ENCODE data around the gene PARD3B. TPM values are rescaled to one million over a fixed set of nuclear protein-coding genes. Genes with fewer than 3 reads are reported as not detected.

PARD3B gene
- total and polyA plus RNA-seq, 2 experiments from 2014 or later, result 3.5 to 4.4 TPM

DNA sequence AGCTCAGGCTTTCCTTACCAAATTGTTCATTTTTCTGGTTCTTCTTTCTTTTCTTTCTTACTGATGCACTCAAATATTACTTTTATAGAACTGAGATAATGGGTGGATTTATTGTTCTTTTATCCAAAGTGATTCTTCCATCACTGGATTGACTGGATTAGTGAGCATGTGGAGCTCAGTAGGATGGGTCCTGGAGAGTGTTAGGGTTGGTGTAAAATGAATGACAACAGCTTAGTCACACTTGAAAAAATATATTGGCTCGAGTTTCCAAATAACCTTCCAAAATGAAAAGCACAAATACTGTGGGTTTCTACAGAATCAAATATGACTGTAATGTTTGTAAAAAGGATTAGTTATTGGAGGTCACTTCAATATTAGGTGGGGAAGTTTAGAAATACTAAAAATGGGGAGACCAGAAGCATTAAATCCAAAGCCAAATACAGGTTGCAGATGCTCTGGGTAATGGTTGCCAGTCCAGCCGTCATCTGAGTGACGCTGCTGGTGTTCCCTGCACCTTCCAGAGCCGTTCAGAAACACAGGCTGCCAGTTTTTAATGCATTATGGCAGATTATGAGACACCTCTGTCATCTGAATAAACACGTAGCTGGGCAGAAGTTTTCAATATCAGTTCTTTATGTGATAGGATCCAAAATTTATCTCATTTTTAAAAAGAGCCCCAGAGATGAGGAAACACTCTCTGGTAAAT, 842.2 kb downstream of the PARD3B start (continued):
- TF ChIP-seq, protein P1, sequence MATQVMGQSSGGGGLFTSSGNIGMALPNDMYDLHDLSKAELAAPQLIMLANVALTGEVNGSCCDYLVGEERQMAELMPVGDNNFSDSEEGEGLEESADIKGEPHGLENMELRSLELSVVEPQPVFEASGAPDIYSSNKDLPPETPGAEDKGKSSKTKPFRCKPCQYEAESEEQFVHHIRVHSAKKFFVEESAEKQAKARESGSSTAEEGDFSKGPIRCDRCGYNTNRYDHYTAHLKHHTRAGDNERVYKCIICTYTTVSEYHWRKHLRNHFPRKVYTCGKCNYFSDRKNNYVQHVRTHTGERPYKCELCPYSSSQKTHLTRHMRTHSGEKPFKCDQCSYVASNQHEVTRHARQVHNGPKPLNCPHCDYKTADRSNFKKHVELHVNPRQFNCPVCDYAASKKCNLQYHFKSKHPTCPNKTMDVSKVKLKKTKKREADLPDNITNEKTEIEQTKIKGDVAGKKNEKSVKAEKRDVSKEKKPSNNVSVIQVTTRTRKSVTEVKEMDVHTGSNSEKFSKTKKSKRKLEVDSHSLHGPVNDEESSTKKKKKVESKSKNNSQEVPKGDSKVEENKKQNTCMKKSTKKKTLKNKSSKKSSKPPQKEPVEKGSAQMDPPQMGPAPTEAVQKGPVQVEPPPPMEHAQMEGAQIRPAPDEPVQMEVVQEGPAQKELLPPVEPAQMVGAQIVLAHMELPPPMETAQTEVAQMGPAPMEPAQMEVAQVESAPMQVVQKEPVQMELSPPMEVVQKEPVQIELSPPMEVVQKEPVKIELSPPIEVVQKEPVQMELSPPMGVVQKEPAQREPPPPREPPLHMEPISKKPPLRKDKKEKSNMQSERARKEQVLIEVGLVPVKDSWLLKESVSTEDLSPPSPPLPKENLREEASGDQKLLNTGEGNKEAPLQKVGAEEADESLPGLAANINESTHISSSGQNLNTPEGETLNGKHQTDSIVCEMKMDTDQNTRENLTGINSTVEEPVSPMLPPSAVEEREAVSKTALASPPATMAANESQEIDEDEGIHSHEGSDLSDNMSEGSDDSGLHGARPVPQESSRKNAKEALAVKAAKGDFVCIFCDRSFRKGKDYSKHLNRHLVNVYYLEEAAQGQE (IDR thresholded peaks at IDR 0.05; ENCODE audit: unreplicated experiment), result no peak
- TF ChIP-seq JUNB (IDR thresholded peaks at IDR 0.05; ENCODE audit: unreplicated experiment), result no peak

DNA sequence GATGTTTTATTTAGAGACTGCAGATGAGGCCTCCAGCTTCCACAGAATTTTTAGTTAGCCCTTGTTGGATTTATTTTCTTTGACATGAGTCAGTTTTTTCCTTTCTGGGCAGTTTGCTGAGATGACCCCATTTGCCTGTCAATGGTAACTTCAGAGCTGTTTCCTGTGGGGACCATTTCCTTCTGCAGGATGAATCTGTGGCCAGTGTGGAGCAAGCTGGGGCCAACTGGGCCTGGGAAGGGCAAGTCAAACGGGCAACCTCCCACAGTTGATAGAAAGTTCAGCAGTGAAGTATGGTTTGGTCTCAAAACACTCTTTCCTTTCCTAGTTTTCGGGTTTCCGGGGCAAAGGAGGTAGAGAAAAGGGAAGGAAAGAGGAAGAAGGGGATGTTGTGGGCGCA, 845.6 kb downstream of the PARD3B start:
- H3K79me2 ChIP-seq (replicated peaks; ENCODE audit: insufficient read depth), result no peaks in the 10 kb centered on the region
- H3K4me3 Mint-ChIP-seq, result no peak overlapping the region
- no peaks in the 10 kb centered on the region for H3K27me3 ChIP-seq (ENCODE audit: insufficient read depth)
- no peaks in the 10 kb centered on the region for H3K36me3 Mint-ChIP-seq (ENCODE audit: low read depth)
- no peak for ATAC-seq
- H3K4me1 ChIP-seq (ENCODE audit: insufficient read depth), result peaks cover 12% of the 10 kb centered on the region
- H3F3A ChIP-seq (replicated peaks; ENCODE audit: low read depth), result no peaks in the 10 kb centered on the region
- H3K27ac ChIP-seq (ENCODE audit: low read depth), result no peak overlapping the region
- DNase-seq (ENCODE audit: low spot score), result no peak
- H2AFZ ChIP-seq, result peak overlapping the region; percentile 64; the same call in 1 of the 2 replicates
- peaks cover 34% of the 10 kb centered on the region for H3K4me1 Mint-ChIP-seq
- H3K36me3 ChIP-seq (ENCODE audit: insufficient read depth), result no peaks in the 10 kb centered on the region
- H3K4me3 ChIP-seq, result no peak overlapping the region
- no peaks in the 10 kb centered on the region for H4K20me1 ChIP-seq (replicated peaks; ENCODE audit: insufficient read depth)
- no peaks in the 10 kb centered on the region for H3K9me3 Mint-ChIP-seq
- no peaks in the 10 kb centered on the region for H3K9me2 ChIP-seq (ENCODE audit: insufficient read depth)
- no peaks in the 10 kb centered on the region for H3K27me3 Mint-ChIP-seq (ENCODE audit: insufficient read depth, low read depth, poor library complexity)
- H3K27ac Mint-ChIP-seq, result peak overlapping the region; percentile 64; the same call in 1 of the 2 replicates
- H3K4me2 ChIP-seq, result peak overlapping the region; percentile 34; the same call in 1 of the 2 replicates
- TF ChIP-seq ZNF114 (CRISPR knock-in tag; IDR thresholded peaks at IDR 0.05) (no peak), STAT1 (IDR thresholded peaks at IDR 0.05; ENCODE audit: unreplicated experiment) (no peak), EZH2phosphoT487 (IDR thresholded peaks at IDR 0.05; ENCODE audit: unreplicated experiment) (no peak), POLR2AphosphoS5 (IDR thresholded peaks at IDR 0.05; ENCODE audit: low read depth) (no peak)
- TF ChIP-seq, protein P2, sequence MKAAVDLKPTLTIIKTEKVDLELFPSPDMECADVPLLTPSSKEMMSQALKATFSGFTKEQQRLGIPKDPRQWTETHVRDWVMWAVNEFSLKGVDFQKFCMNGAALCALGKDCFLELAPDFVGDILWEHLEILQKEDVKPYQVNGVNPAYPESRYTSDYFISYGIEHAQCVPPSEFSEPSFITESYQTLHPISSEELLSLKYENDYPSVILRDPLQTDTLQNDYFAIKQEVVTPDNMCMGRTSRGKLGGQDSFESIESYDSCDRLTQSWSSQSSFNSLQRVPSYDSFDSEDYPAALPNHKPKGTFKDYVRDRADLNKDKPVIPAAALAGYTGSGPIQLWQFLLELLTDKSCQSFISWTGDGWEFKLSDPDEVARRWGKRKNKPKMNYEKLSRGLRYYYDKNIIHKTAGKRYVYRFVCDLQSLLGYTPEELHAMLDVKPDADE (IDR thresholded peaks at IDR 0.05), result no peak
- TF ChIP-seq, protein P3, sequence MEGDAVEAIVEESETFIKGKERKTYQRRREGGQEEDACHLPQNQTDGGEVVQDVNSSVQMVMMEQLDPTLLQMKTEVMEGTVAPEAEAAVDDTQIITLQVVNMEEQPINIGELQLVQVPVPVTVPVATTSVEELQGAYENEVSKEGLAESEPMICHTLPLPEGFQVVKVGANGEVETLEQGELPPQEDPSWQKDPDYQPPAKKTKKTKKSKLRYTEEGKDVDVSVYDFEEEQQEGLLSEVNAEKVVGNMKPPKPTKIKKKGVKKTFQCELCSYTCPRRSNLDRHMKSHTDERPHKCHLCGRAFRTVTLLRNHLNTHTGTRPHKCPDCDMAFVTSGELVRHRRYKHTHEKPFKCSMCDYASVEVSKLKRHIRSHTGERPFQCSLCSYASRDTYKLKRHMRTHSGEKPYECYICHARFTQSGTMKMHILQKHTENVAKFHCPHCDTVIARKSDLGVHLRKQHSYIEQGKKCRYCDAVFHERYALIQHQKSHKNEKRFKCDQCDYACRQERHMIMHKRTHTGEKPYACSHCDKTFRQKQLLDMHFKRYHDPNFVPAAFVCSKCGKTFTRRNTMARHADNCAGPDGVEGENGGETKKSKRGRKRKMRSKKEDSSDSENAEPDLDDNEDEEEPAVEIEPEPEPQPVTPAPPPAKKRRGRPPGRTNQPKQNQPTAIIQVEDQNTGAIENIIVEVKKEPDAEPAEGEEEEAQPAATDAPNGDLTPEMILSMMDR (conservative IDR thresholded peaks at IDR 0.05; ENCODE audit: low read depth in 2 of 2), result no peak
- TF ChIP-seq, protein P4, sequence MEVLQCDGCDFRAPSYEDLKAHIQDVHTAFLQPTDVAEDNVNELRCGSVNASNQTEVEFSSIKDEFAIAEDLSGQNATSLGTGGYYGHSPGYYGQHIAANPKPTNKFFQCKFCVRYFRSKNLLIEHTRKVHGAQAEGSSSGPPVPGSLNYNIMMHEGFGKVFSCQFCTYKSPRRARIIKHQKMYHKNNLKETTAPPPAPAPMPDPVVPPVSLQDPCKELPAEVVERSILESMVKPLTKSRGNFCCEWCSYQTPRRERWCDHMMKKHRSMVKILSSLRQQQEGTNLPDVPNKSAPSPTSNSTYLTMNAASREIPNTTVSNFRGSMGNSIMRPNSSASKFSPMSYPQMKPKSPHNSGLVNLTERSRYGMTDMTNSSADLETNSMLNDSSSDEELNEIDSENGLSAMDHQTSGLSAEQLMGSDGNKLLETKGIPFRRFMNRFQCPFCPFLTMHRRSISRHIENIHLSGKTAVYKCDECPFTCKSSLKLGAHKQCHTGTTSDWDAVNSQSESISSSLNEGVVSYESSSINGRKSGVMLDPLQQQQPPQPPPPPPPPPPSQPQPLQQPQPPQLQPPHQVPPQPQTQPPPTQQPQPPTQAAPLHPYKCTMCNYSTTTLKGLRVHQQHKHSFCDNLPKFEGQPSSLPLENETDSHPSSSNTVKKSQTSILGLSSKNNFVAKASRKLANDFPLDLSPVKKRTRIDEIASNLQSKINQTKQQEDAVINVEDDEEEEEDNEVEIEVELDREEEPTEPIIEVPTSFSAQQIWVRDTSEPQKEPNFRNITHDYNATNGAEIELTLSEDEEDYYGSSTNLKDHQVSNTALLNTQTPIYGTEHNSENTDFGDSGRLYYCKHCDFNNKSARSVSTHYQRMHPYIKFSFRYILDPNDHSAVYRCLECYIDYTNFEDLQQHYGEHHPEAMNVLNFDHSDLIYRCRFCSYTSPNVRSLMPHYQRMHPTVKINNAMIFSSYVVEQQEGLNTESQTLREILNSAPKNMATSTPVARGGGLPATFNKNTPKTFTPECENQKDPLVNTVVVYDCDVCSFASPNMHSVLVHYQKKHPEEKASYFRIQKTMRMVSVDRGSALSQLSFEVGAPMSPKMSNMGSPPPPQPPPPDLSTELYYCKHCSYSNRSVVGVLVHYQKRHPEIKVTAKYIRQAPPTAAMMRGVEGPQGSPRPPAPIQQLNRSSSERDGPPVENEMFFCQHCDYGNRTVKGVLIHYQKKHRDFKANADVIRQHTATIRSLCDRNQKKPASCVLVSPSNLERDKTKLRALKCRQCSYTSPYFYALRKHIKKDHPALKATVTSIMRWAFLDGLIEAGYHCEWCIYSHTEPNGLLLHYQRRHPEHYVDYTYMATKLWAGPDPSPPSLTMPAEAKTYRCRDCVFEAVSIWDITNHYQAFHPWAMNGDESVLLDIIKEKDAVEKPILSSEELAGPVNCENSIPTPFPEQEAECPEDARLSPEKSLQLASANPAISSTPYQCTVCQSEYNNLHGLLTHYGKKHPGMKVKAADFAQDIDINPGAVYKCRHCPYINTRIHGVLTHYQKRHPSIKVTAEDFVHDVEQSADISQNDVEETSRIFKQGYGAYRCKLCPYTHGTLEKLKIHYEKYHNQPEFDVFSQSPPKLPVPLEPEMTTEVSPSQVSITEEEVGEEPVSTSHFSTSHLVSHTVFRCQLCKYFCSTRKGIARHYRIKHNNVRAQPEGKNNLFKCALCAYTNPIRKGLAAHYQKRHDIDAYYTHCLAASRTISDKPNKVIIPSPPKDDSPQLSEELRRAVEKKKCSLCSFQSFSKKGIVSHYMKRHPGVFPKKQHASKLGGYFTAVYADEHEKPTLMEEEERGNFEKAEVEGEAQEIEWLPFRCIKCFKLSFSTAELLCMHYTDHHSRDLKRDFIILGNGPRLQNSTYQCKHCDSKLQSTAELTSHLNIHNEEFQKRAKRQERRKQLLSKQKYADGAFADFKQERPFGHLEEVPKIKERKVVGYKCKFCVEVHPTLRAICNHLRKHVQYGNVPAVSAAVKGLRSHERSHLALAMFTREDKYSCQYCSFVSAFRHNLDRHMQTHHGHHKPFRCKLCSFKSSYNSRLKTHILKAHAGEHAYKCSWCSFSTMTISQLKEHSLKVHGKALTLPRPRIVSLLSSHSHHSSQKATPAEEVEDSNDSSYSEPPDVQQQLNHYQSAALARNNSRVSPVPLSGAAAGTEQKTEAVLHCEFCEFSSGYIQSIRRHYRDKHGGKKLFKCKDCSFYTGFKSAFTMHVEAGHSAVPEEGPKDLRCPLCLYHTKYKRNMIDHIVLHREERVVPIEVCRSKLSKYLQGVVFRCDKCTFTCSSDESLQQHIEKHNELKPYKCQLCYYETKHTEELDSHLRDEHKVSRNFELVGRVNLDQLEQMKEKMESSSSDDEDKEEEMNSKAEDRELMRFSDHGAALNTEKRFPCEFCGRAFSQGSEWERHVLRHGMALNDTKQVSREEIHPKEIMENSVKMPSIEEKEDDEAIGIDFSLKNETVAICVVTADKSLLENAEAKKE (CRISPR knock-in tag; IDR thresholded peaks at IDR 0.05), result no peak
